SH-SY5Y (cell line): ENCODE measurements around the gene OSBPL2.

Experiments used
- GATA2 ChIP-seq: IDR thresholded peaks from 2 replicates; pipeline ENCODE4 v1.6.1; 2011; ENCODE audit warnings: mild to moderate bottlenecking, low read depth, low read length
- GATA3 ChIP-seq: IDR thresholded peaks from 2 replicates; pipeline ENCODE4 v1.6.1; 2011; ENCODE audit warnings: low read depth, mild to moderate bottlenecking, low read length, moderate library complexity

GRCh38 chr20:62289898-62290297 is 51.6 kb downstream of the OSBPL2 start:
- TF ChIP-seq GATA2: no peak
- TF ChIP-seq GATA3: no peak
